ENCODE measurements around the gene UTY.

UTY gene

GRCh38 chrY:13345549-13345948, 134.3 kb downstream of the UTY start:
- Histone ChIP-seq H3K79me2 (ENCODE audit: low read length) (no peaks in the 10 kb centered on the region), H3K9me2 (replicated peaks; ENCODE audit: insufficient read depth, low read length) (no peaks in the 10 kb centered on the region), H3K4me2 (ENCODE audit: low read depth, low read length) (no peak overlapping the region), H3K4me3 (ENCODE audit: low read length) (no peak overlapping the region), H3K9ac (ENCODE audit: low read length) (no peak overlapping the region), H3K9me3 (replicated peaks; ENCODE audit: insufficient read depth, low read length) (no peaks in the 10 kb centered on the region), H3K27ac (ENCODE audit: low read length) (no peak overlapping the region), H3F3A (ENCODE audit: insufficient read depth, low read length) (no peaks in the 10 kb centered on the region), H3K36me3 (replicated peaks; ENCODE audit: insufficient read depth, low read length) (no peaks in the 10 kb centered on the region), H3K27me3 (replicated peaks; ENCODE audit: insufficient read depth, low read length) (no peaks in the 10 kb centered on the region), H3K4me1 (ENCODE audit: low read length) (no peaks in the 10 kb centered on the region), H2AFZ (ENCODE audit: low read length) (no peak overlapping the region), H4K20me1 (ENCODE audit: insufficient read depth, low read length) (no peaks in the 10 kb centered on the region)
- DNase-seq = no peak
- TF ChIP-seq EZH2 (optimal IDR thresholded peaks at IDR 0.05; ENCODE audit: low read depth, low read length) (no peak), EZH2phosphoT487 (IDR thresholded peaks at IDR 0.05; ENCODE audit: low read length) (no peak), CTCF (IDR thresholded peaks at IDR 0.05; ENCODE audit: low read length) (no peak)

GRCh38 chrY:13343307-13343946, 136.4 kb downstream of the UTY start:
- no peak for TF ChIP-seq EZH2 (optimal IDR thresholded peaks at IDR 0.05; ENCODE audit: low read depth, low read length)
- no peak for TF ChIP-seq EZH2phosphoT487 (IDR thresholded peaks at IDR 0.05; ENCODE audit: low read length)
- TF ChIP-seq CTCF (IDR thresholded peaks at IDR 0.05; ENCODE audit: low read length) = no peak
- DNase-seq = no peak
- no peaks in the 10 kb centered on the region for H3F3A ChIP-seq (ENCODE audit: insufficient read depth, low read length)

GRCh38 chrY:13339939-13340338, 139.9 kb downstream of the UTY start:
- no peaks in the 10 kb centered on the region for H3K9me2 ChIP-seq (replicated peaks; ENCODE audit: insufficient read depth, low read length)
- no peak overlapping the region for H3K4me2 ChIP-seq (ENCODE audit: low read depth, low read length)
- H4K20me1 ChIP-seq (ENCODE audit: insufficient read depth, low read length) = no peaks in the 10 kb centered on the region
- H3K27ac ChIP-seq (ENCODE audit: low read length) = no peak overlapping the region
- H3K36me3 ChIP-seq (replicated peaks; ENCODE audit: insufficient read depth, low read length) = no peaks in the 10 kb centered on the region
- H3K4me1 ChIP-seq (ENCODE audit: low read length) = no peaks in the 10 kb centered on the region
- H3K9ac ChIP-seq (ENCODE audit: low read length) = no peak overlapping the region
- no peak overlapping the region for H3K4me3 ChIP-seq (ENCODE audit: low read length)
- H3K27me3 ChIP-seq (replicated peaks; ENCODE audit: insufficient read depth, low read length) = no peaks in the 10 kb centered on the region
- H2AFZ ChIP-seq (ENCODE audit: low read length) = no peak overlapping the region
- H3K79me2 ChIP-seq (ENCODE audit: low read length) = no peaks in the 10 kb centered on the region
- H3K9me3 ChIP-seq (replicated peaks; ENCODE audit: insufficient read depth, low read length) = no peaks in the 10 kb centered on the region
- TF ChIP-seq CTCF (IDR thresholded peaks at IDR 0.05; ENCODE audit: low read length) = no peak
- no peak for TF ChIP-seq EZH2phosphoT487 (IDR thresholded peaks at IDR 0.05; ENCODE audit: low read length)
- TF ChIP-seq EZH2 (optimal IDR thresholded peaks at IDR 0.05; ENCODE audit: low read depth, low read length) = no peak
- H3F3A ChIP-seq (ENCODE audit: insufficient read depth, low read length) = no peaks in the 10 kb centered on the region
- no peak for DNase-seq

More at GRCh38 chrY:13343307-13343946, 136.4 kb downstream of the UTY start:
- no peak overlapping the region for H3K9ac ChIP-seq (ENCODE audit: low read length)
- H3K79me2 ChIP-seq (ENCODE audit: low read length) = no peaks in the 10 kb centered on the region
- H3K27me3 ChIP-seq (replicated peaks; ENCODE audit: insufficient read depth, low read length) = no peaks in the 10 kb centered on the region
- no peaks in the 10 kb centered on the region for H3K4me1 ChIP-seq (ENCODE audit: low read length)
- H3K27ac ChIP-seq (ENCODE audit: low read length) = no peak overlapping the region
- H4K20me1 ChIP-seq (ENCODE audit: insufficient read depth, low read length) = no peaks in the 10 kb centered on the region
- H3K4me3 ChIP-seq (ENCODE audit: low read length) = no peak overlapping the region
- no peak overlapping the region for H2AFZ ChIP-seq (ENCODE audit: low read length)
- H3K9me2 ChIP-seq (replicated peaks; ENCODE audit: insufficient read depth, low read length) = no peaks in the 10 kb centered on the region
- no peaks in the 10 kb centered on the region for H3K36me3 ChIP-seq (replicated peaks; ENCODE audit: insufficient read depth, low read length)
- no peak overlapping the region for H3K4me2 ChIP-seq (ENCODE audit: low read depth, low read length)
- no peaks in the 10 kb centered on the region for H3K9me3 ChIP-seq (replicated peaks; ENCODE audit: insufficient read depth, low read length)

Measured in MM.1S (cell line).